ENCODE measurements around the gene PABPN1.

The PABPN1 gene

DNA sequence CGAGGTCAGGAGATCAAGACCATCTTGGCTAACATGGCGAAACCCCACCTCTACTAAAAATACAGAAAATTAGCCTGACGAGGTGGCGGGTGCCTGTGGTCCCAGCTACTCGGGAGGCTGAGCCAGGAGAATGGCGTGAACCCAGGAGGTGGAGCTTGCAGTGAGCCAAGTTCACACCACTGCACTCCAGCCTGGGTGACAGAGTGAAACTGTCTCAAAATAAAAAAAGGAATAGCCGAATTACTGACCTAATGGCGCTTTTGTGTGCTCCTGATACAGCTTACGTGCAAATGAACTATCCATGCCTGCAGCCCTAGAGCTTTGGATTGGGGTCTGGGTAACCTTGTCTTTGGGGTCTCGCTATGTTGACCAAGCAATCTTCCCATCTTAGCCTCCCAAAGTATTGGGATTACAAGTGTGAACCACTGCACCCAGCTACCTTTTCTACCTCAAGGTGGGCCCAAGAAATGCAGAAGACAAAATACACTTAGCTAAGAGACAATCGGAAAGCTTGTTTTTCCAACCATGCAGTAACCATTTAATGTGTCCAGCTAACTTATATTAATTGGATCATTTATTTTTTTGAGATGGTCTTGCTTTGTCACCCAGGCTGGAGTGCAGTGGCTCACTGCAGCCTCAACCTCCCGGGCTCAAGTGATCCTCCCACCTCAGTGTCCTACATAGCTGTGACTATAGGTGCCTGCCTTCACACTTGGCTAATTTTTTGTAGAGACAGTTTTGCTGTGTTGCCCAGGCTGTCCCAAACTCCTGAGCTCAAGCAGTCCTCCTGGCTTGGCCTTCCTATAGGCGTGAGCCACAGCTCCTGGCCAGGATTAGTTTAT lies 5.5 kb downstream of the PABPN1 start:
- no peak for DNase-seq (ENCODE audit: low spot score)

DNA sequence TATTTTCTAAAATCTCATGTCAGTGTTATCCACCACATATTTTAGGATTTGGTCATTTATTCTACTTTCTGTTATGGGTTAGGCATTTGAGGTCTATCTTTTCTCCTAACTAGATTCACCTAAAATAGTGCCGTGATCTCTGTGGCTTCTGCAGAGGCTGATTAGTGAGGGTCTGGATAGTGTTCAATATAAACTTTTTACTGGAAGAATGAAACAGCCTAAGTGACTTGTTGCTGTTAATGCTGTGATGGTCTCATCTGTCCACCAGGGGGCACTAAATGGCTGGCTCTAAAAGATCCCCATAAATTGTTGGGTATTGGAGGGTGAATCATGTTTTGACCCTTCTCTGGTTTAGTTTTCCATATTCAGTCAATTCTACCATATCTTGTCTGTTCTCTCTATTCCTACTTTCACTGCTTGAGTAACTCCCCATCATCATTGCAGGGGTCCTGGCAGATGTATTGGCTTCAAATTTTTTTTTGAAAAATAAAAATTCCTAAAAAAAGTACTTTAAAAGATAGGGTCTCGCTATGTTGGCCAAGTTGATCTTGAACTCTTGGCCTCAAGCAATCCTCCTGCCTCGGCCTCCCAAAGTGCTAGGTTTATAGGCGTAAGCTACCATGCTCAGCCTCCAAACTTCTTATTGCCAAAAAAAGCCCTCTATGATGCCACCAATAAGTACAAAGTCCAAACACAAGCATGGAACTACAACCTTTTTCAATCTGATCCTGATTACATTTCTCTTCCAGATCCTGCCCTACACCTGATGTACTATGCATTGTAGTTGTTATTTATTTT lies 6.9 kb downstream of the PABPN1 start:
- DNase-seq (ENCODE audit: low spot score), result peak; percentile 76

DNA sequence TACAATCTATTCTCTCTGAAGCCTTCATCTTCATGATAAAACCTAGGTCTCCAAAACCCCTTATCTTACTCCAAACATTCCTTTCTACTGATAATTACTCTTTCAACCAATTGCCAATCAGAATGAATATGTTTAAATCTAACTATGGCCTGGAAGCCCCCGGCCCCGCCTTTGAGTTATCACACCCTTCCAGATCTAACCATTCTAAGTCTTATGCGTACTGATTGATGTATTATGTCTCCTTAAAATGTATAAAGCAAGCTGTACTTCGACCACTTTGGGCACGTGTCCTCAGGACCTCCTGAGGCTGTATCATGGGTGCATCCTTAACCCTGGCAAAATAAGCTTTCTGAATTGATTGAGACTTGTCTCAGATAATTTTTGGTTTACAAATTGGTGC lies 14.4 kb downstream of the PABPN1 start:
- DNase-seq (ENCODE audit: low spot score), result no peak

DNA sequence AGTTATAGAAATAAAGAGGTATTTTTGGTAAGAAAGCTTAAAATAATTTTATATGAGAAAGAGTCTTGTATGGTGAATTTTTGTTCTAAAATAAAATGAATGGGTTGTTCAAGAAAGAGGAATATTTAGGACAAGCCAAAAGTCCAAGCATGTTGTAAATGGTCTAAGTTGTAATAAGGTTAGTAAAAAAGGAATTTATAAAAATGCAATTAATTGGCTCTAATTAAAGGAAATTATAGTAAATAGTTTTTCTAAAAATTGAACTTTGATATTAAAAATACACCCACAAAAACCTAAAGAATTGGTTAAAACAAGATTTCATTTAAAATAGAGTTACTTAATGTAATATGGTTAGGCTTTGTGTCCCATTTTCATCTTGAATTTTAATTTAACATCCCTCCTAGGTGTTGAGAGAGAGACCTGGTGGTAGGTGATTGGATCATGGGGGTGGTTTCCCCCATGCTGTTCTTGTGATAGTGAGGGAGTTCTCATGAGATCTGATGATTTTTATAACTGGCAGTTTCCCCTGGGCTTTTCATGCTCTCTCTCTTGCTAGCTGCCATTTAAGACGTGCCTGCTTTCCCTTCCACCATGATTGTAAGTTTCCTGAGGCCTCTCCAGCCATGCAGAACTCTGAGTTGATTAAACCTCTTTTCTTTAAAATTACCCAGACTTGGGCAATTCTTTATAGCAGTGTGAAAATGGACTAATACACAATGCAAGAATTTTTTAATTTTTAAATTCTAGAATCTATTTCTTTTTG lies 18.4 kb downstream of the PABPN1 start:
- DNase-seq (ENCODE audit: low spot score), result no peak

DNA sequence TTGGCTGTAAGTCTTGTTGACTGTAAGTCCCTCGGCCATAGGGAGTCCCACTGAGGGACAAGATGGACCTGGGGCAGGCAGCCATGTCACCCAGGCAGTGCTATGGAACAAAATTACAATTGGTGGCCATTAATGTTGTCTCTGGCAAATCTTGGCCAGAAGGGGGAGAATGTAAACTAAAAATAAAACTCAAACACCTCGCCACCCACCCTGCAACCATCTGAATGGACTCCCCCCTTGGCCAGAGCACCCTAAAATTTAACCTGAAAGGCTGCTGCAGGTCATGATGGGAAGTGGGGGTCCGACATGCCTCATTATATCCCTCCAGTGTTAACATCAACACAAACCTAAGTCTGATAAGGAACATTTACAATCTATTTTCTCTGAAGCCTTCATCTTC lies 23.2 kb downstream of the PABPN1 start:
- no peak for DNase-seq (ENCODE audit: low spot score)

DNA sequence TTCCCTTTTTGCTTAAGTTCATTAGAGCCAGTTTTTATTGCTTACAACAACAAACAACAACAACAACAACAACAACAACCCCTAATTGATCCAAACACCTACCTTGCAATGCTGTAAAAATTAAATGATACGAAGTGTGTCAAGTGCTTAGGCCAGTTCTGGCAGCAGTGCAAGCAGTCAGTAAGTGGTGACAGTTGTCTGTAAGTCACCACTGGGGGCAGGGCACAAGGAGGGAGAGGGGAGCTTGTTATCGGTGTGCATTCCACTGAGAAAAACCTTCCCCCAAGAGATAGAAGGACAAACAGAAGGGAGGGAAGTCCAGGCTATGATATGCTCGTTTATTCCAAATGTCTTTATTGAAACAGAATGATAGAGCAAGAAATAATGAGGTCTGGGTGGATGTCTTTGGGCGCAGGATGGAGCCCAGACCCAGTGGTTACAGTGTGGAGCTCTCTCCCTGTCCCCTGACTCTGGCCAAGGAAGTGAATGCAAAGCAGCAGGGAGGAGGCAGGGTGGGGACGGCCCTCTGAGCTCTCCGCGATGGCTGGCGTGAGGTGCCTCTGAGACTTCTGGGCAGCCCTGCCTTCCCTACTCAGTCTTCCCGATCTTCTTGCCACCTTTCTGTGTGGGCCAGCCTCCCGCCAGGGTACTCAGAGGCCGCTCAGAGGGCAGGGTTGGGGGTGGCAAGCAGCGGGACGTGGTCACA lies 24.9 kb downstream of the PABPN1 start:
- DNase-seq (ENCODE audit: low spot score), result no peak

DNA sequence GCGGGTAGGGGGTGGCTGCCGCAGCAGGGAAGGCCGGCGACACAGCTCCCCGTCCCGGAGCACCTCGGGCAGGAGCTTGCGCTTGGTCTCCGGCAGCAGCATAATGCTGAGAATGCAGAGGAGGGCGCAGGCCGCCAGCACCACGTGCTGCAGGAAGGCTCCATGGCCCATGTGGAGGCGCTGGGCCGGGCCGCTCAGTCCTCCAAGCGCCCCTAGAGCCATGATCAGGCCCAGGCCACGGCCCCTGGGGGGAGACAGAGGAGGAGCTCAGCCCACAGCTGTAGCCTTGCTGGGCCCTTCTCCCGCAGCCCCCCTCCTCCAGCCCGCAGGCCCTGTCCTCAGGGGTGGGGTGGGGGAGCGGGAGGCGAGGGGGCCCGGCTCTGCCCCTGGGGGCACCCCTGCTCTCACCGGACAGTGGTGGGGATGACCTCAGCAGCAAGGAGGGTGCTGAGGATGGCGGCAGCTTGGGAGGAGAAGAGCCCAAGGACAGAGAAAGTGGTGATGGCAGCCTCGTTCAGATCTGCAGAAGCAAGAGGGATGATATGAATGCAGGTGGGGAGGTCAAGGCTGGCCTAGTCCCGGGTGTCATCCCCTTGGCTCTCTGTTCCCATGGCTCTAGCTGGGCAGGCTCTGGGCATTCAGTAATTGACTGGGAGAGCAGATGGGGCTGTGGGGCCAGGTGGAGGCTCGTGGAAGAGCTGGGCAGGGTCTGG lies 25.6 kb downstream of the PABPN1 start:
- DNase-seq (ENCODE audit: low spot score), result no peak

DNA sequence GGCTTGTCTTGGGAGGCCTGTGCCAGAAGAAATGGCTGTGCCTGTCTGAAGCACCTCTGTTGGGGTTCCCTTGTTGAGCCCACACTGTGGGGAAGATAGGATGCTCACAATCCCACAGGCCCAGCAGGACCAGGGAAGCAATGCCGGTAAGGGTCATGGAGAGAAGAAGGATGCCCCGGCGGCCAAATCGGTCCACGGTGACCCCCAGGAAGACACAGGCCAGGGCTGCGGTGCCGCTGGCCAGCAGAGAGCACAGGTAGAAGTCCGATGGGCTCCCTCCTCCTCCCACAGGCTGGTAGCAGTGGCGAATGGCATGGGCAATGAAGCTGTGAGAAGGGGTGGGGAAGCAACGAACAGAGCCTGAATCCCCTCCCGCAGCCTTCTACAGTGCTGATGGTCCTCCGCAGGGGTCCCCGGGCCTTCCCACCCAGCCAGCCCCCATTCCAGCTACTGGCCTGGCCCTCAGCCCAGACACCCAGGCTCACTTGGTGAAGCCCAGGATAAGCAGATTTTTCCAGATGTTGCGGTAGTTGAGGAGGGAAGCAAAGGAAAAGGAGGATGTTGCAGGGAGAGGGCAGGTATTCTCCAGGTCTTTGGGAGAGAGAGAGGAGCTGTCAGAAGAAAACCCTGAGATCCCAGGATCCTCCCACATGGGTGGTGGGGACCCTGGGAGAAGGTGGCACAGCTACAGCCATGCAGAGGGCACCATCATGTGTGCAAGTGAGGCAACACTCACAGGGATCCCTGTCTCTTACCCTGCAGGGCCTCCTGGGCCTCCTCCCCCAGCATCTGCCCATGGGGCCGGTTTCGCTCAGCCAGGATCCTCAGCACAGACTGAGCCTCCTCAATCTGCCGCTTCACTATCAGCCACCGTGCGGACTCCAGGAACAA lies 26.4 kb downstream of the PABPN1 start:
- no peak for DNase-seq (ENCODE audit: low spot score)

DNA sequence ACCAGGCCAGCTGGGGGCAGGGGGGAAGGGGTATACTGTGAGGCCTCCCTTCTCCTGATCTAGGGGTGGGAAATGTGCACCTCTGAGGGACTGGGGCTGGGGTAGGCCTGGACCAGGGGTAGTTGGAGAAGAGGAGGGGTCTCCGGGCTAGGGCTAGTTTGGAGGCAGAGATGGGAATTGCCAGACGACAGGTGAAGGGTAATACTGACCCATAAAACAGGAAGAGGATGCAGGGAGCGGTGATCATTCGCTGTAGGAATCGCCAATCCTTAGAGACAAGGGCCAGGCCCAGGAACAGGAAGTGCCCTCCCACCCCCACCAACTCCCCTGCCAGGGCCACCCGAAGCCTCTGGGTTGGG lies 27.0 kb downstream of the PABPN1 start:
- DNase-seq (ENCODE audit: low spot score), result no peak

DNA sequence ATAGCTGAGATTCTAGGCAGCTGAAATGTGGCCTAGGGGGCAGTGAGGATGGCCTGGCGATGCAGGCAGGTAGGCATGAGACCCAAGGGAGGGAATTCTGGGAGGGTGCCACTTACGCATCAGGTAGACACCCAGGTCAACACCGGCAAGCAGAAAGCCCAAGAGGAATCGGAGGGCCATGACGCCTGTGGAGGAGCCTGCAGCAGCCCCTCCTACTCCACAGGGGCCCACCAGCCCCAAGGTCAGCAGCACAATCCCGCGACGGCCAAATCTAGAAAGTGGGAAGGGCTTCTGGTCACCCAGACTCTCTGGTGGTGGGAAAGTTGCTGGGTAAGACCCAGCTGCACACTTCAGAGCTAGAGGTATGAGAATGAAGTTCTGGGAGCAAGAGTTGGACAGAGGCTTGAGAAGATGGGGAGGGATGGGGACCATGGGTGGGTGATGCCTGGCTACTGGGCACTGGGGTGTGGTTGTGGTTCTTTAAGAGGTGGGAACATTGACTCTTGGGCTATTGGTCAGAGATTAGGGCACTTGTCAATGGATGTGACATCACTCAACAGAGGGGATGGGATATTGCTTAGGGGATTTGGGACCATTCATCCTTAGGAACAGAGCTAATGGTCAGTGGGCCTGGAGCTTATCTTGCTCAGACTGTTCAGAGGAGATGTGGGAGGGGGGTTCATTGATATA lies 28.0 kb downstream of the PABPN1 start:
- no peak for DNase-seq (ENCODE audit: low spot score)

DNA sequence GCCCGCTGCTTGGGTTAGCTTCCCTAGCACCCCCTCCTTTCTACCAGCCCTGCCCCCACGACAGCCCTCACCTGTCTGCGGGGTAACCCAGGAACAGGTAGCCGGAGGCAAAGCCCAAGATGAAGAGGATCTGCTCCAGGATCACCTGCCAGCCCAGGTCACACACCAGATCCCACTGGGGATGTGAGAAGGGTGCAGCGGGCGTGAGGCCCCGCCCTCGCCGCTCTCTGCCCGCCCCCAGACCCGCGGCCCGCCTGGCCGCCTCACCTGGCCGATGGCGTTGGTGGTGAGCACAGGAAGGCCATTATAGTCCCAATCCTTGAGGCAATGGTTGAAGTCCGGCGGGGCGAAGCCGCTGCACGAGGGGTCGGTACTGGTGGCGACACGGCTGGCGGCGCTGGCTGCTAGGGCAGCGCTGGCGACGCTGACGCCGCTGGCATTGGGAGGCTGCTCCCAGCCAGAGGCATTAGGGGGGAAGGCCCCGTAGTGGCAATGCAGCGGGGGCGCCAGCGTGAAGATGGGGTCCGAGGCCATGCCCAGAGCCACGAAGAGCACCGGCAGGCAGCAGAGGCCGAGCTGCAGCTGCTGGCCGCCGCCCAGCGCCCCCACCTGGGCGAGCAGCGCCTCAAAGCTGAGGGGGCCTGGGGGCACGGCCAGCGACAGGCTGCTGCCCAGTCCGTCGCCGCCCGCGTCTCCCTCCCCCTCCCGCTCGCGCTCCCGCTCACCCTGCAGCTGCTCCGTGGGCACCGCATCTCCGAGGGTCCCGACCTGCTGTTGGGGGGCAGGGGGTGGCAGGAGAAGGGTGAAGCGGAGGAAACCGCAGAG lies 30.6 kb downstream of the PABPN1 start:
- DNase-seq (ENCODE audit: low spot score), result no peak

DNA sequence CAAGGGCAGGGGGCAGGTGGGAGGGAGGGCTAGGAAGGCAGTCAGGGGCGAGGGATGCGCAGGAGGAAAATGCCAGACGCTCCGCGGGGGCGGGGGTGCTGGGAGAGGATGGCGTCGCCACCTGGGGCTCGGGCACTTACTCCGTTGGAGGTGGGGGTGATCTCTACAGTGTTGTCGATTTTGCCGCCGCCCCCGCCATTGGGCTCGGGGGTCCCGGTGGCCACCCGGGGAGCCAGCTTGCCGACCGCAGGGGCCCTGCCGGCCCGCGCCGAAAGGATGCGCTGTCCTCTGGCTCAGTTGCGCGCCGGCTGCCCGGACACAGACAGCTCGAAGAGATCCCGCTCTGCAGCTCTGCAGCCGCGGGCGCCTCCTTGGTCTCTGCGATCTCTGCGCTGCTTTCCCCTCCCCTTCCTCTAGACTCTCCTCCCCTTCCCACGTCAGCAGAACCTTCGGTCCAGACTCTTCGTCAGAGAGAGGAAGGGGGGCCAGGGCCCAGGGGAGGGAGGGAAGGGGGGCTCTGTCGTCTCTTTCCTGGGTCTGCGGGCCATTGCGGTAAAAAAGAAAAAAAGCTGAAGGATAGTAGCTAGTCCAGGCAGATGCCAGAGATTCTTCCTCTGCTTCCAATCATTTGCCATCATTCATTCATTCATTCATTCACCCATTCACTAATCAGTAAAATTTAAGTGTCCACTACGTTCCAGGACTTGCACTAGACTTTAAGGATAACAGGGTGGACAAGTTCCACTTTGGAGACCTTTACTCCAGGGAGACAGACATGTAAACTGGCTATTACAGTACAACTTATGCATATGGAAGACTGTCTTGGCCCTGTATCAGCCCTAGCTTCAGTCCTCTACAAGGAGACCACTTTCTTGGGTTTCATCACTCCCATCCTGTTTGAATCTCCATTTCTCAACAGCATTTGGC lies 31.5 kb downstream of the PABPN1 start, which contains the start of gene SLC22A17:
Gene SLC22A17, minus strand, starts transcription at position 382 of the 927 bp plus-strand sequence.
- DNase-seq (ENCODE audit: low spot score), result peak; percentile 37

DNA sequence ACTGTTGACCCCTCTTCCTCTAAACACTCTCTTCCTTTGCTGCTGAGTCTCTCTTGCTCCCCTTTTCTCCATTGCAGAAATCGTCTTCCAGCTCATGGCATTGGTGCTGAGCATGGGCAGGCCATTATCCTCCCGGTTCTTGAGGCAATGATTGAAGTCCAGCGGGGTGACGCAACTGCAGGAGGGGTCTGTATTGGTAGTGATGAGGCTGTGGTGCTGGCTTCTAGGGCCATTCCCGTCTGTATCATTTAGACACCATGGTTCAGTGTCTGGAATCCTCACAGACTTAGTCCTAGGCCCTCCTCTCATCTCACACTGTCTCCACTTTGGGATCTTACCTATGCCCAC lies 32.1 kb downstream of the PABPN1 start:
- no peak for DNase-seq (ENCODE audit: low spot score)

DNA sequence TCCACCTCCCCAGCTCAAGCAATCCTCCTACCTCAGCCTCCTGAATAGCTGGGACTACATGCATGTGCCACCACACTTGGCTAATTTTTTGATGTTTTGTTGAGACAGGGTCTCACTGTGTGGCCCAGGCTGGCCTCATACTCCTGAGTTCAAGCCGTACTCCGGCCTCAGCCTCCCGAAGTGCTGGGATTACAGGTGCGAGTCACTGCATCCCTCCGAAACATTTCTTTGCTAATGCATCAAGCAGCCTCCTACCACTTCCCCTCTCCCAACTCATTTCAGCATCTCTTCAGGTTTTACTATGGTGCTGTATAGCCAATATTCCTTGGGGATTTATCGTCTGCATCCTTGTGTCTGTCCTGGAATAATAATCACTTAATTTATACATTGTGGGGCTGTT lies 33.7 kb downstream of the PABPN1 start:
- no peak for DNase-seq (ENCODE audit: low spot score)

DNA sequence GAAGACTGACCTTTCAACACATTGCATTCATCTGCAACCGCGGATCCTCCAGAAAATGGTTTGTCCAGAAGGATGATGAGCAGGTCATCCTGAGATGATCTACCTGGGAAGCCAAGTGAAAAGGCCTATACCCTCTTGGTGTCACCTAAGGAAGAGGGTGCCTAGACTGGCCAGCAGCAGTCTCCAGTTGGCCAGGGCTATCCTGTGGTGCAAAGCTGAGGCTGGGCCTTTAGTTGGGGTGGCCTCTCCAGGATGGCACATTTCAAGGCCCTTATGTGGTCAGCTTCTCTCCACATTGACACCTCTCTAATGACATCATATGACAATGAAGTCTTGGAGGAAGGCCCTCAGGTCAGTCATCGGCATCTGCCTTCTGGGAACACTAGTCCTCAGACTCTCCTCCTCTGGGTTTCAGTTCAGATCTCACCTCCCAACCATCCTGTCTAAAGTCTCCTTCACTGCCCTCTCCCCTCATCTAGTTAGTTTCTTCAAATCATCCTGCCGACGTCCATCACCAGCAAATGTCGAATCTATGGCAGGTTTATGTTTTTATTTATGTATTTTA lies 34.7 kb downstream of the PABPN1 start:
- DNase-seq (ENCODE audit: low spot score), result no peak

DNA sequence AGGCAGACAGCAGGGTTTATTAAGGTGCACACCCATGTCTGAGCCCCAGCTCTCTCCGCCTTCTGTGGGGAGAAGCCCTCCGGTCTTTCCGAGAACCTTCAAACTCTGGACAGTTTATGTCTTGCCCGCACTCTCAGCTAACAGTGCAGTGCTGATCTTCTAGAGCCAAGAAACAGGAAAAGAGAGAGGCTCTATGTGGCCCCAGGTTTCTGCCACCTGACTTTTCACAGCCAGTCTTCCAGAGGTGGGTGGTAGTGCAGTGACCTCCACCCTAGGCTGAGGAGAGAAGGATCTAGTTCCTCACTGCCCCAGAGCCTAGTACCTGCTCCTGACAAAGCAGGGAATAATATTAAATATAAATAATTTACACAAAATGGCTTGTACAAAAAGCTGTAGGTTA lies 35.4 kb downstream of the PABPN1 start:
- no peak for DNase-seq (ENCODE audit: low spot score)

DNA sequence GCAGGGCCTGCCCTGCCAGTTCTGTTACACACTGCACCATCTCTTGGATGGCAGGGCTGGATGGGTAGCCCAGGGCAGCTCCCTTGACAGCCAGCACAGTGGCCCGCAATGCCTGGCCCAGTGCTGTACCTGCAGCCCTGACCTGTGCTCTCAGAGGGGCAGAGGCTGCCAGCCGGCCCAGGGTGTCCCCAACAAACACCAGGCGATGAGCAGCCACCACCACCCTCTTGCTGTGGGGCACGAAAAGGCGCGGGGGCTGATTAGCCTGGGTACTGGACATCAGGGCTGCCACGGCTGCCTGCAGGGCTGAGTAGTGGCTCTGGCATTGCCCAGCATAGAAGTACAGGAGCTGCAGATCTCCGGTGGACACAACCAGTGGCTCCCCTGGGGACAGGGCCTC lies 36.0 kb downstream of the PABPN1 start:
- DNase-seq (ENCODE audit: low spot score), result no peak
